UCSD-AML1 (cell line): ENCODE results near the gene ACP5.
"Not testable (repeated sequence)": the region's sequence is repeated elsewhere in the genome, so short reads cannot be mapped to it uniquely, and the experiment has no call there.

Experiments used
- DNase-seq: peaks from one replicate; lab custom pipeline; 2025; ENCODE audit not compliant: unreplicated experiment; lab: John Stamatoyannopoulos, UW

Gene ACP5

DNA sequence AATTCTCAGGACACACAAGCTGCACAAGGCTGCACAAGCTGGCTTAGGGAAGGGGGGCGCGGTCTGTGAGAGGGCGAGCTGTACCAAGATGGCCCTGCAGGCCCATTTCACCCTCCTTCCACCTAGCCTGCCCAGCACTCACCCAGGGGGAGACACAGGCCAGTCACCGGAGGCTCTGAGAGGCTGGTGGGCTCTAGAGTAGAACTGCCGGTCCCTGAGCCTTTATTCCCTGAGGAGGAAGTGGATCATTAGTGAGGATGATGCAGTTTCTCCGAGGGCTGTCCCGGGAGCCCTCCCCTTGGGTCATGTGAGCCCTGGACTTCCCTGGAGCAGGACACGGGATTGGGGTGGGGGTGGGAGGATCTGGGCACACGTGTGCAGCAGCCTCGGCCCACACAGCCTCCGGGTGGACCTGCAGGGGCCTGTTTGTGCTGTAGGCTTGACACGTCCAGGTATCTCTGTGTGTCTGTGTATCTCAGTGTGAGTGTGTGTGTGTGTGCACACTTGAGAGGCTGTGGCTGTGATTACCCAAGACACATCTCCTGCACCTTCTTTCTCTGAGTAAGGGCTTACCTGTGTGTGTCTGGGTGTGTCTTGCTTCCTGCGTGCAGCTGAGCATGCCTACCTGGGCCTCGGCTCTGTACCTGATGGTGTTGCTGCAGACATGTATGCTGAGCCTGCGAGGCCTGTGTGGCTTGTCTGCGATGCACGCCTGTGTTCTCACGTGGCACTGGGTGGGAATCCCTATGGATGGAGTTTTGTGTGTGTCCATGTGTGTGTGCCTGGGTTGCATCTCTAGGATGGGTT, at the start of gene ACP5:
Gene ACP5, minus strand, starts transcription at position 195 of the 807 bp plus-strand sequence. CDS start 328 bp downstream, outside the sequence.
- DNase-seq = no peak

DNA sequence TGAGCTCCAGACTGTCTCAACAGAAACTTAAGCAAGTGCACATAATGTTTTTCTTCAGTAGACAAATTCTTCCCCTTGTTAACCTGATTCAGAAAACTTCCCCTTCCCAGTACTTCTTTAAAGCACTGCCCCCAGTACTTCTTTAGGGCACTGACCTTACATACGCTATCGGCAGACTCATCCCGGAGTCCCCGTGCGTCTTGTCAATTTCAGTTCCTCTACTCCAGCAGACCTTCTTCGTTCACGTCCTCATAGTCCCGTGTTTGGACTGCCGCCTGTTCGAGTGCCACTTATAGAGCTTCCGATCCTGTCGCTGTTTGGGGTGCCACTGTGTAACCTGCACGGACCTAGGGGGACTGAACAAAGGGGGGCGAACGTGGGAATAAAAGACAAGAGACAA, 48.8 kb upstream of the ACP5 start:
- no peak for DNase-seq

DNA sequence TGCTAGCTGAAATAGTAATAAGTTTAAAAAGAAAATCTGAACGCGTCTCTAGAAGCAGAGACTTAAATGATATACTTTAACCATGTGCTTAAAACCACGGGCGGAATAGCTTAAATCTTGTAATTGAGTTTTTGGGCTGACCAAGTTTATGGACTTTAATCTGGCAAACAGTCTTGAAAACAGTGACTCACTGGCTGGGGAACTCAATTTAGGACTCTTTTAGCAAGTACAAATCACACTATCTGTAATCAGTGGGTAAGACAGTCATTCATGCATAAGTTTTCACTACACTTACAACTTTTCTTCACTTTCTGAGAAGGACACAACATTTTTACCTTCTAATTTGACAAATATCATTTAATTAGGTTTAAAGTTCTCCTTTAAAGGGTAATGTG, 46.6 kb upstream of the ACP5 start:
- DNase-seq = no peak

DNA sequence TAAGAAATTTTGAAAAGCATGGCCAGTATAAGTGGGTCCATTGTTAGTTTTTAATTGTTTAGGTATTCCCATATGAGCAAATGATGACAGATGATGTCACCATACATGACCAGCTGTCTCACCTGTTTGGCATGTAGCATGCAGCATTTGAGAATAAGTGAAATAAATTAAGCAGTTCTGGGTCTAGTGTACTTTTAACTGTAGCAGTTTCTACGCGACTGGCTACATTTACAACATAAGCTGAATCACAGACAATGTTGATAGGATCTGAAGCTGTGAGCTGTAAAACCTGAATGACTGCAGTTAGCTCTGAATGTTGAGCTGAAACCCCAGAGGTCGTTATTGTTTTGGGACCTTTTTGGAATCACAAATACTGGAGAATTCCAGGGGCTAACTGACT, 45.0 kb upstream of the ACP5 start:
- not testable (repeated sequence) for DNase-seq

DNA sequence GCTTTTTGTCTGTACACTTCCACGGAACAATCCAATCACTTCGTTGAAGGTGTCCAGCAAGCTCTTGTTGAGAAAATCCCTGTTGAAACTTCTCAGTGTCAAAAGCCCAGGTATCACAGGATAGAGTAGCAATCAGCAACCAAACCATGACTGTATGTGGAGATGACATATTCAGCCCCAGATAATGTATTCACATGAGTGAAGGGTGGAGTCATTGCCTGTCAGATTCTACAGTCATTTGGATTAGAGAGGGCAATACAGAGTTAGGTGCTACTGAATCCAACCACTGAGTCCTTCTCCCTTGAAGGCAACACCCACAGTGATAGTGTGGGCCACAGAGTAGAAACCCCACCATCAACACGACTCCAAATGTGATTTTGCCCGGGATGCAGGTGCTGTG, 43.1 kb upstream of the ACP5 start:
- no peak for DNase-seq

DNA sequence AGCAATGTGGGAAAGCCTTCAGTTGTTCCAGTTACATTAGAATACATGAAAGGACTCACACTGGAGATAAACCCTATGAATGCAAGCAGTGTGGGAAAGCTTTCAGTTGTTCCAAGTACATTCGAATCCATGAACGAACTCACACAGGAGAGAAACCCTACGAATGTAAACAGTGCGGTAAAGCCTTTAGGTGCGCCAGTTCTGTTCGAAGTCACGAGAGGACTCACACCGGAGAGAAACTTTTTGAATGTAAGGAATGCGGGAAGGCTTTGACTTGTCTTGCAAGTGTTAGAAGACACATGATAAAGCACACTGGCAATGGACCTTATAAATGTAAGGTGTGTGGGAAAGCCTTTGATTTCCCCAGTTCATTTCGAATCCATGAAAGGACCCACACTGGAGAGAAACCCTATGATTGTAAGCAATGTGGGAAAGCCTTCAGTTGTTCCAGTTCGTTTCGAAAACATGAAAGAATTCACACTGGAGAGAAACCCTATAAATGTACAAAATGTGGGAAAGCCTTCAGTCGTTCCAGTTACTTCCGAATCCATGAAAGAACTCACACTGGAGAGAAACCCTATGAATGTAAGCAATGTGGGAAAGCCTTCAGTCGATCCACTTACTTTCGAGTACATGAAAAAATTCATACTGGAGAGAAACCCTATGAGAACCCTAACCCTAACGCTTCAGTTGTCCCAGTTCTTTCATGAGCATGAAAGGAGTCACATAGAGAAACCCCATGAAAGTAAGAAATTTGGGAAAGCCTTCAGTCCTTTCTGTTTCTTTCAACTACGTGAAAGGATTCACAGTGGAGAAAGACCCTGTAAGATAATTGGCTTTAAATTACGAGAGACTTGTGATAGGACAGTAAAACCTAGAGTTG, 40.0 kb upstream of the ACP5 start:
- no peak for DNase-seq

DNA sequence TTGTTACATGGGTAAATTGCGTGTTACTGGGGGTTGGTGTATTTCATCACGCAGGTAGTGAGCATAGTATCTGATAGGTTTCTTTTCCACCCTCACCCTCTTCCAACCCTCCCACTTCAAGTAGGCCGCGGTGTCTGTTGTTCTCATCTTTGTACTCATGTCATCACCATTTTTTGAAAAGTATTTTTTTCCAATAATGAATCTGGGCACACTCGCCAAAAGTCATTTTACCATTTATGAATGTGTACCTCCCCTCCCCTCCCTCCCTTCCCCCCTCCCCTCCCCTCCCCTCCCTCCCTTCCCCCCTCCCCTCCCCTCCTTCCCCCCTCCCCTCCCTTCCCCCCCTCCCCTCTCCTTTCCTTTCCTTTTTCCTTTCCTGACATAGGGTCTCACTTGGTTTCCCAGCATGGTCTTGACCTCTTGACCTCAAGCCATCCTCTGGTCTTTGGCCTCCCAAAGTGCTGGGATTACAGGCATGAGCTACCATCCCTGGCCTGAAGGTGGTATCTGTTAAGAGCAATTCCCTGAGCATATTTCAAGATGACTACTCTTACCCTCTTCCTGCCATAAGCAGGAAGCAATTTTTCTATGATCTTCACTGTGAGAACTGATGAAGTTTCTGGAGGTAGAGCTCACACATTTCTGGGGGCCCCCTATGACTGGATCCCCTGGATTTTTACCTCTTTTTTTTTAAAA, 35.5 kb upstream of the ACP5 start:
- DNase-seq = no peak

DNA sequence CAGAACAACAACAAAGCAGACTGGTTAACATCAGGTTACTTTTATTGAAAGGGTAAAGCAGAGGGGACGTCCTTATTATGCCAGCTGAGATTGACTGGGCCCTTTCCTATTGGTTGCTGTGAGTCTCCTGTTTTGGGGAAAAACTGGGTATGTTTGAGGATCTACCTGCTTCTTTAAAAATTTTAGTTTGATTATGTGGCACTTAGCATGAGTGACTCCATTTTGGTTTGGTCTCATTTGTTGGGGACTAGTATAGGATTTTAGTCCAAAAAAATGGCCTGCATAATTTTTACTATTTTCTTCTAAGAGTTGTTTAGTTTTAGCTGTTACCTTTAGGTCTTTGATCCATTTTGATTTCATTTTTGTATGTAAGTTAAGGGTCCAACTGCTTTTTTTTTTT, 34.3 kb upstream of the ACP5 start:
- no peak for DNase-seq

DNA sequence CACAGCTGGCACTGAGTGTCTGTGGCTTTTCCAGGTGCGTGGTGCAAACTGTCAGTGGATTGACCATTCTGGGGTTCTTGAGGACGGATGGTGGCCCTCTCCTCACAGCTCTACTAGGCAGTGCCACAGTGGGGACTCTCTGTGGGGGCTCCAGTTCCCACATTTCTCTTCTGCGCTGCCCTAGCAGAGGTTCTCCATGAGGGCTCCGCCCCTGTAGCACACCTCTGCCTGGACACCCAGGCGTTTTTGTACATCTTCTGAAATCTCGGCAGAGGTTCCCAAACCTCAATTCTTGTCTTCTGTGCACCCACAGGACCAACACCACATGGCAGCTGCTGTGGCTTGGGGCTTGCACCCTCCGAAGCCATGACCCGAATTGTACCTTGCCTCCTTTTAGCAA, 29.0 kb upstream of the ACP5 start:
- no peak for DNase-seq

DNA sequence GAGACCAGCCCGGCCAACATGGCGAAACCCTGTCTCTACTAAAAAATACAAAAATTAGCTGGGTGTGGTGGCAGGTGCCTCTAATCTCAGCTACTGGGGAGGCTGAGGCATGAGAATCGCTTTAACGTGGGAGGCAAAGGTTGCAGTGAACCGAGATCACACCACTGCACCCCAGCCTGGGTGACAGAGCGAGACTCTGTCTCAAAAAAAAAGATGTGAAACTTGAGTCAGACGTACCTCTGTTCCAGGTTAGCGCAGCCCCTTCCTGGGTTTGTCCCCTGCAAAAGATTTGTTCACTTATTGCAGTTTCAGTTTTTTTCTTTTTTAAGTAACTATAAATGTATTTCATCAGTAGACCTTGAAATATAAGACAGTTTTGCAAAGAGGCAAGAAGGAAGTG, 22.3 kb upstream of the ACP5 start:
- not testable (repeated sequence) for DNase-seq

DNA sequence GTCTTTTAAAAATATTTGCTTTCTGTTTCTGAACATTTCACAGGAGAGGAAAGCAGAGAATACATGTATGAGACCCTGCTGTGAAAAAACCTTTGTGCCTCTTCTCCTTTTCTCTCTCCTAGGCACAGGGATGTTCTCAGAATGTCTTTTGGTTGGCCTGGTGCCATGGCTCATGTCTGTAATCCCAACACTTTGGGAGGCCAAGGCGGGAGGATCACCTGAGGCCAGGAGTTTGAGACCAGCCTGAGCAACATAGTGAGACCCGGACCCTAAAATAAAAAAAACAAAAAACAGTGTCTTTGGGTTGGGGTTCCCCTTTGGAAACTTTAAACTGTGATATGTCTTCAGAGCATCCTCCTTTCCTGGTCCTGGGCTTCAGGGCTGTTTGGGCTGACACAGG, 21.3 kb upstream of the ACP5 start:
- no peak for DNase-seq

DNA sequence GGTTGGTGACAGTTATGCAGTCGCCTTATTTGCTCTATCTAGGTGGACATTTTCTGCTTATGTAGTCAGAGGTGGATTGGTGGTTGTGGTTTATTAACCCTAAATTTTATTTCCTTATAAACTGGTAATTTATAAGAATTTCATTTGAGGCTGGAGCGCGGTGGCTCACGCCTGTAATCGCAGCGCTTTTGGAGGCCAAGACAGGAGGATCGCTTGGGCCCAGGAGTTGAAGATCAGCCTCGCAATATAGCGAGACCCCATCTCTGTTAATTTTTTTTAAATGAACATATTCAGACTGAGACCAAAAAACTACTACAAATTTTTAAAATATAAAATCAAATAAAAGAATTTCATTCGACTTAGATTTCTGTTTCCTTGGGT, 20.6 kb upstream of the ACP5 start:
- no peak for DNase-seq

DNA sequence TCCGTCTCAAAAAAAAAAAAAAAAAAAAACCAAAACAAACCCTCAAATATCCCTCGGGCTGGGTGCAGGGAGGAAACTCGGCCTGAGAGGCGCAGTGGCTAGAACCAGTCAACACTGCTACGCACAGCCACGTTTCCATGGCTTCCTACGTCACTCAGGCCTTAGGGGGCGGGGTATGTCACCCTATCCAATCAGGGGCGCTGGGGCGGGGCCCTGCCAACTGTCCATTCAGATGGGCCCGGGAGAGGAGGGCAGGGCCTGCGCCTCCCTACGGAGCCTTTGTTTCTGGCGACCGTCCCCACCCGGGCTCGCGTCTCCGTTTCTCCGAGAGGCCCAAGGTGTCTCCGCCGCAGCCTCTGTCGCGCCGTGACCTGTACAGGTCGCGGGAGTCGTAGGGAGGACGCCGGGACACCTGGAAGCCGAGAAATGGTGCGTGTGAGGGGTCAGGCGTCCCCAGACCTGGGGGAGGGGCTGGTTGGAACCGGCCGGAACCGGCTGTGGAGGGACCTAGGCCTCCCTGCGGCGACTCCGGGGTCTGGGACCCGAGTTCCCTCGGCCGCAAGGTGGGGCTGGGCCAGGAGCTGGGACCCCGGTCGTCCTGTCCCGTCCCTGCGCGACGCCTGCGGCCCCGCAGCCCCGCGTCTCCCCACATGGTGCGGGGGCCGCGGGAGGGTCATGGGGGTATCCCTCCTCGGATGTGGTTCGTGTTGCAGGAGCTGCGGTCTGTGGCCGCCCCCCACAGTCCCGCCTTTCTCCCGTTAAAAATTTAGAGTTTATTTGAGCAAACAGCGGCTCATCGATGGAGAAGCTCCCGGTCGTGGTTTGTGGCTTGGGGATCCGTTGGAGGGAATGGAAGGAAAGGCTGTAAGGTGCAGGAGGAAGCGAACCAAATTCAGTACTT, 20.0 kb upstream of the ACP5 start, which contains the start of gene ZNF627:
Gene ZNF627, plus strand, starts transcription at position 282 of the 901 bp plus-strand sequence. Its CDS starts 145 bp downstream, at position 427.
- peak; percentile 97 for DNase-seq

DNA sequence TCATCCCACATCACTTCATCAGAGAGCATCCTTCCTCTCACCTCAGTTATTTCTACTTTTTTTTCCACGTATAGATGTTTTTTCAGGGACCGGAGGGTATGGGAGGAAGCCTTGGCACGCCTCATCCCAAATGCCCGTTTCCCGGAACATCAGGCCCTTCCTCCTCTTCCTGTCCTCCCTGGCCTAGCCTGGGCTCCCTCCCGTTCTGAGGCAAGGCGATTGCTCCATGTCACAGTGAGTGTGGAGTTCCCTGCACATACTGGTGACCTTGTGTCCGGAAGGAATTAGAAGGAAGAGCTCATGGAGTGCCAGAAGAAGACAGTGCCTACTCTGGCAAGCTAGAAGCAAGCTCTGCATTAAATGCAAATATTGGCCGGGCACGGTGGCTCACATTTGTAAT, 18.7 kb upstream of the ACP5 start:
- DNase-seq = no peak

DNA sequence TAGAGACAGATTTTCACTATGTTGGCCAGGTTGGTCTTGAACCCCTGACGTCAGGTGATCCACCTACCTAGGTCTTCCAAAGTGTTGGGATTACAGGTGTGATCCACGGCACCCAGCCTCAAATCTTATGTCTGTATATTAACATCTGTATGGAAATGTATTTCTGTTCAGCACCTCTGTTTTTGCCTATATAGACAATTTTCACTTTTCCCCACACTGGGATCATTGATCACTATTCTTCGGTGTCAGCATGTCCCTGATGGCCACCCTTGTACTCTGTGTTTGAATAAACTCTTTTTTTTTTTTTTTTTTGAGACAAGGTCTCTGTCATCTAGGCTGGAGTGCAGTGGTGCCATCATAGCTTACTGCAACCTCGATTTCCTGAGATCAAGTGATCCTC, 16.6 kb upstream of the ACP5 start:
- DNase-seq = no peak

DNA sequence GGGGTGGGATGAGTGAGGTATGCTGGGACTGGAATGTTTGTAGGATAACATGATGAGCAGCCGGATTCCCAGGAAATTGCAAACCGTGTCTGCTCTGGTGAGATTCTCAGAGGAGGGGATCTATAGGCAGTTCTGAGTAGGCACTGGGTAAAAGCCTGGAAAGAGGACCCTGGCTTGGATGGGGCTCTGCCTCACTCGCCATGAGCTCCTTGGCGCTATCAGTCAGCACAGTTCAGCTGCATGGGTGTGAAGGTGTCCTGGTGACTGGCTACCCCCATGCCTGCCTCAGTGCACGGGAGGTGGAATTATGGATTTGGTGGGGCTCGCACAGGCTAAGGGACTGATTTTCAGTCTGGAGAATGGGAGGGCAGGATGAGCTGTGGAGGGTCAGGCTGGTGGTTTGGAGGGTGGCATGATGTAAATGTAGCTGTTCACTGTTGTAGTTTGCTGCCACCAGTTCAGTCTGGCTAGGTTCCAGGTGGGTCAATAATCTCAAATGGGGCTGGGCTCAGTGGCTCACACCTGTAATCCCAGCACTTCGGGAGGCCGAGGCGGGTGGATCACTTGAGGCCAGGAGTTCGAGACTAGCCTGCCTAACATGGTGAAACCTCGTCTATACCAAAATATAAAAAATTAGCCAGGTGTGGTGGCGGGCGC, 10.7 kb upstream of the ACP5 start:
- no peak for DNase-seq

DNA sequence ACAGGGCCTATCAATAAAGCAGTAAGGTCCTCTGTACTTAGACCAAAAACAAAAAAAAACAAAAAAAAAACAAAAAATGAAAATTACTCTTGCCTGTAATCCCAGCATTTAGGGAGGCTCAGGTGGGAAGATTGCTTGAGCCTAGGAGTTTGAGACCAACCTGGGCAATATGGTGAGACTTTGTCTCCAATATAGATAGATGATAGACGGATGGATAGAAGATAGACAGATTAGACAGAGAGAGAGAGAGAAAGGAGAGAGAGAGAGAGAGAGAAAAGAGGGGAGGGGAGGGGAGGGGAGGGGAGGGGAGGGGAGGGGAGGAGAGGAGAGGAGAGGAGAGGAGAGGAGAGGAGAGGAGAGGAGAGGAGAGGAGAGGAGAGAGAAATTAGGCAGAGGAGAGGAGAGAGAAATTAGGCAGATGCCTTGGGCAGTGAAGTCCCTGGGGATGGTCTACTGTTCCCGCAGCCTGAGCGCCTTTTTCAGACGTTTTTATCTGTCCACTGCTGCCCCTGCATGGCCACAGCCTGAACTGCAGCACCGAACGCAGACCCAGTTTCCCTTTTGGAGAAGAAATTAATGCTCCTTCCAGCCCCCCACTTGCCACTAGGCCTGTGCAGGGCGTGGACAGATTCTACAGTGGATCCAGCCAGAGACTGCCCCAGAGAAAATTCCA, 10.0 kb upstream of the ACP5 start:
- peak; percentile 75 for DNase-seq

DNA sequence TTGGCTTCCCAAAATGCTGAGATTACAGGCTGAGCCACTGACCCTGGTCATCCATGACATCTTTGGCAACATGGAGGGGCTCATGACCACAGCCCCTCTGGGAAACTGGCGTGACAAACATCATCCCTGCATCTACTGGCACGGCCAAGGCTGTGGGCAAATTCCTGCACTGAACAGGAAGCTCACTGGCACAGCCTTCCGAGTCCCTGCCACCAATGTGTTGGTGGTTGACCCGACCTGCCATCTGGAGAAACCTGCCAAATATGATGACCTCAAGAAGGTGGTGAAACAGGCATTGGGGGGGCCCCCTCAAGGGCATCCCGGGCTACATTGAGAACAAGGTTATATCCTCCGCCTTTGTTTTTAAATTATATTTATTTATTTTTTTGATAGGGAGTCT, 8.9 kb upstream of the ACP5 start:
- DNase-seq = no peak

DNA sequence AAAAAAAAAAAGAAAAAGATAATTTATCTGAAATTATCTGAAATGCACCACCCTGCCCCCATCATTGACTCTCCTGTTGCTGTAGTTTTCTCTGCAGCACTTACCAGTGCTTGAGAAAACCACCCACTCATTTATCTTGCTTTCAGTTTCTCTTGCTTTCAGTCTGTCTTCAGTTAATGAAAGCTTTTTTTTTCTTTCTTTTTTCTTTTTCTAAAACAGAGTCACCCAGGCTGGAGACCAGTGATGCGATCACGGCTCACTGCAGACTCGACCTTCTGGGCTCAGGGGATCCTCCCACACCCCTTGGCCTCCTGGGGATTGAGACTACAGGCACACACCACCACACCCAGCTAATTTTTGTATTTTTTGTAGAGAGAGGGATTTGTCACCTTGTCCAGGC, 4.3 kb upstream of the ACP5 start:
- DNase-seq = no peak
